ENCODE results near the gene SELENOS.

DNA sequence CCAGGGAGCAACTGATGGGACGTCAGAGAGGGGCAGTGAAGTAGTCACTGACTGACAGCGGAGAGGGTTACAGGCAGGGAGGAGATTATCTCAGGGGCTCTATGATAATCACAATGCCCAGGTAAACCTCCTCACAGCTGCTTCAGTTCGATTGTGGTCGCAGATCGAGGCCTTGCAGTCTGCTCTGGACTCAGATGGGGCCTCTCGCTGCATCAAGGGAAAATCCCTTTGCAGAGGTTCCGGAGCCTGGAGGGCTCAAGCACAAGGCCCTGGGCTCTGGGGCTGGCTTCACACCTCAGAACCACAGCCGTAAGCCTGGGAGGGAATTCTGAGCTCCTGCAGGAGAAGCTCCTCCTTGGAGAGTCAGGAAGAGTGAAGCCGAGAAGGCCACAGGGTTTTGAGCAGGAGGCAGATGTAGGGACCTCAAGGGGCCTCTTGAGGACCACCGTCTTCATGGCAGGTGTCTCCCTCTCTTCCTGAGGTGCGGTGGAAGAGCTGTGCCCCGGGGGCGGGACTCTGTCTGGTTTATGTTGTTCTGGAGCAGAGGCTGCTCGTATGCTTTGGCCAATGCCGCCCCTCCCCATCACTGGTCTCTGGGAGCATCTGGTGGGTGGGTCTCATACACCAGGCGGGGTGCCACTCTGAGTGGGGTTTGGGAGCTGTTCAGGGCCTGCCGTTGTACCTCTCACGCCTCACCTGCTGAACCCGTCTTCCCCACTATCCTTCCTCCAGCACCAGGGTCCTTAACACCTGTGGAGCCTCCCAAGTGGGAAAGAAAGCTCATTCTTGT lies 37.2 kb upstream of the SELENOS start:
- TF ChIP-seq, protein P1, sequence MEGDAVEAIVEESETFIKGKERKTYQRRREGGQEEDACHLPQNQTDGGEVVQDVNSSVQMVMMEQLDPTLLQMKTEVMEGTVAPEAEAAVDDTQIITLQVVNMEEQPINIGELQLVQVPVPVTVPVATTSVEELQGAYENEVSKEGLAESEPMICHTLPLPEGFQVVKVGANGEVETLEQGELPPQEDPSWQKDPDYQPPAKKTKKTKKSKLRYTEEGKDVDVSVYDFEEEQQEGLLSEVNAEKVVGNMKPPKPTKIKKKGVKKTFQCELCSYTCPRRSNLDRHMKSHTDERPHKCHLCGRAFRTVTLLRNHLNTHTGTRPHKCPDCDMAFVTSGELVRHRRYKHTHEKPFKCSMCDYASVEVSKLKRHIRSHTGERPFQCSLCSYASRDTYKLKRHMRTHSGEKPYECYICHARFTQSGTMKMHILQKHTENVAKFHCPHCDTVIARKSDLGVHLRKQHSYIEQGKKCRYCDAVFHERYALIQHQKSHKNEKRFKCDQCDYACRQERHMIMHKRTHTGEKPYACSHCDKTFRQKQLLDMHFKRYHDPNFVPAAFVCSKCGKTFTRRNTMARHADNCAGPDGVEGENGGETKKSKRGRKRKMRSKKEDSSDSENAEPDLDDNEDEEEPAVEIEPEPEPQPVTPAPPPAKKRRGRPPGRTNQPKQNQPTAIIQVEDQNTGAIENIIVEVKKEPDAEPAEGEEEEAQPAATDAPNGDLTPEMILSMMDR (IDR thresholded peaks at IDR 0.05): no peak
- TF ChIP-seq POLR2A (IDR thresholded peaks at IDR 0.05): no peak
